Ishikawa (cell line): ENCODE results near the gene ENOX1.
A peak's percentile ranks its signal among the peaks of the same experiment; 100 is the strongest.

Source experiments
- CEBPB ChIP-seq: IDR thresholded peaks from 2 replicates; pipeline ENCODE4 v1.6.1; 2012
- CREB1 ChIP-seq: IDR thresholded peaks from 2 replicates; pipeline ENCODE4 v1.6.1; 2012; ENCODE audit warnings: low read depth
- EGR1 ChIP-seq: IDR thresholded peaks from 2 replicates; pipeline ENCODE4 v1.6.1; 2012
- EP300 ChIP-seq: IDR thresholded peaks from 2 replicates; pipeline ENCODE4 v1.6.1; 2012; ENCODE audit warnings: borderline replicate concordance
- FOXM1 ChIP-seq: IDR thresholded peaks from 2 replicates; pipeline ENCODE4 v1.6.1; 2012; ENCODE audit warnings: low read depth, borderline replicate concordance
- NFIC ChIP-seq: IDR thresholded peaks from 2 replicates; pipeline ENCODE4 v1.6.1; 2012
- RAD21 ChIP-seq: IDR thresholded peaks from 2 replicates; pipeline ENCODE4 v1.6.1; 2012; ENCODE audit warnings: low read depth
- TAF1 ChIP-seq: IDR thresholded peaks from 2 replicates; pipeline ENCODE4 v1.6.1; 2012; ENCODE audit warnings: low read depth, mild to moderate bottlenecking
- TCF12 ChIP-seq: IDR thresholded peaks from 2 replicates; pipeline ENCODE4 v1.6.1; 2012; ENCODE audit warnings: low read depth
- TEAD4 ChIP-seq: IDR thresholded peaks from 2 replicates; pipeline ENCODE4 v1.6.1; 2012
- USF1 ChIP-seq: IDR thresholded peaks from 2 replicates; pipeline ENCODE4 v1.6.1; 2012
- YY1 ChIP-seq: IDR thresholded peaks from 2 replicates; pipeline ENCODE4 v1.6.1; 2012; ENCODE audit warnings: low read depth
- ZBTB7A ChIP-seq: IDR thresholded peaks from 2 replicates; pipeline ENCODE4 v1.6.1; 2012; ENCODE audit warnings: low read depth
- TF ChIP-seq, protein P1 (sequence below): IDR thresholded peaks from 2 replicates; pipeline ENCODE4 v1.6.1; 2012
- TF ChIP-seq, protein P2 (sequence below): IDR thresholded peaks from 2 replicates; pipeline ENCODE4 v1.6.1; 2012; ENCODE audit warnings: low read depth, mild to moderate bottlenecking

ENOX1 gene

GRCh38 chr13:43289470-43290255 is 497.1 kb downstream of the ENOX1 start:
- TF ChIP-seq YY1, result no peak

DNA sequence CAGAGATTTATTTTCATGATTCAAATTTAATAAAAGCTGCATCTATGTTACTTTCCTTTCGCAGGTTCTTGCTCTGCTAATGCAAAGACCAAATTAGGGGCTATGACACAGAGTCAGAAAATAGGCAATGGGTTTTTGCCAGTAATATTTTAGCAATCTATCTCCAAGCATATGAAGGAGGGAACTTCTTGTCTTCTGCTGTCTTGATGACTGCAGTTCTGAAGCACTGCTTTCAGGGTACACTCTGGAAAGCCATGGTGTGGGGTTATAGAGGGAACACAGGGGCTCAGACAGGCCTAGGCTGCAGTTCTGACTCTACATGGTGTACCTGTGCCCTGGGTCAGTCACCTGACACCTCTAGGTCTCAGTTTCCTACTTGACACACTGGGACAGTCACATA is 500.0 kb downstream of the ENOX1 start:
- no peak for TF ChIP-seq USF1
- TF ChIP-seq TCF12, result no peak
- no peak for TF ChIP-seq EGR1
- no peak for TF ChIP-seq EP300
- TF ChIP-seq TEAD4, result no peak
- TF ChIP-seq TAF1, result no peak
- no peak for TF ChIP-seq FOXM1
- TF ChIP-seq, protein P1, sequence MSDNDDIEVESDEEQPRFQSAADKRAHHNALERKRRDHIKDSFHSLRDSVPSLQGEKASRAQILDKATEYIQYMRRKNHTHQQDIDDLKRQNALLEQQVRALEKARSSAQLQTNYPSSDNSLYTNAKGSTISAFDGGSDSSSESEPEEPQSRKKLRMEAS, result no peak
- no peak for TF ChIP-seq ZBTB7A
- no peak for TF ChIP-seq CREB1
- TF ChIP-seq, protein P2, sequence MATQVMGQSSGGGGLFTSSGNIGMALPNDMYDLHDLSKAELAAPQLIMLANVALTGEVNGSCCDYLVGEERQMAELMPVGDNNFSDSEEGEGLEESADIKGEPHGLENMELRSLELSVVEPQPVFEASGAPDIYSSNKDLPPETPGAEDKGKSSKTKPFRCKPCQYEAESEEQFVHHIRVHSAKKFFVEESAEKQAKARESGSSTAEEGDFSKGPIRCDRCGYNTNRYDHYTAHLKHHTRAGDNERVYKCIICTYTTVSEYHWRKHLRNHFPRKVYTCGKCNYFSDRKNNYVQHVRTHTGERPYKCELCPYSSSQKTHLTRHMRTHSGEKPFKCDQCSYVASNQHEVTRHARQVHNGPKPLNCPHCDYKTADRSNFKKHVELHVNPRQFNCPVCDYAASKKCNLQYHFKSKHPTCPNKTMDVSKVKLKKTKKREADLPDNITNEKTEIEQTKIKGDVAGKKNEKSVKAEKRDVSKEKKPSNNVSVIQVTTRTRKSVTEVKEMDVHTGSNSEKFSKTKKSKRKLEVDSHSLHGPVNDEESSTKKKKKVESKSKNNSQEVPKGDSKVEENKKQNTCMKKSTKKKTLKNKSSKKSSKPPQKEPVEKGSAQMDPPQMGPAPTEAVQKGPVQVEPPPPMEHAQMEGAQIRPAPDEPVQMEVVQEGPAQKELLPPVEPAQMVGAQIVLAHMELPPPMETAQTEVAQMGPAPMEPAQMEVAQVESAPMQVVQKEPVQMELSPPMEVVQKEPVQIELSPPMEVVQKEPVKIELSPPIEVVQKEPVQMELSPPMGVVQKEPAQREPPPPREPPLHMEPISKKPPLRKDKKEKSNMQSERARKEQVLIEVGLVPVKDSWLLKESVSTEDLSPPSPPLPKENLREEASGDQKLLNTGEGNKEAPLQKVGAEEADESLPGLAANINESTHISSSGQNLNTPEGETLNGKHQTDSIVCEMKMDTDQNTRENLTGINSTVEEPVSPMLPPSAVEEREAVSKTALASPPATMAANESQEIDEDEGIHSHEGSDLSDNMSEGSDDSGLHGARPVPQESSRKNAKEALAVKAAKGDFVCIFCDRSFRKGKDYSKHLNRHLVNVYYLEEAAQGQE, result no peak

DNA sequence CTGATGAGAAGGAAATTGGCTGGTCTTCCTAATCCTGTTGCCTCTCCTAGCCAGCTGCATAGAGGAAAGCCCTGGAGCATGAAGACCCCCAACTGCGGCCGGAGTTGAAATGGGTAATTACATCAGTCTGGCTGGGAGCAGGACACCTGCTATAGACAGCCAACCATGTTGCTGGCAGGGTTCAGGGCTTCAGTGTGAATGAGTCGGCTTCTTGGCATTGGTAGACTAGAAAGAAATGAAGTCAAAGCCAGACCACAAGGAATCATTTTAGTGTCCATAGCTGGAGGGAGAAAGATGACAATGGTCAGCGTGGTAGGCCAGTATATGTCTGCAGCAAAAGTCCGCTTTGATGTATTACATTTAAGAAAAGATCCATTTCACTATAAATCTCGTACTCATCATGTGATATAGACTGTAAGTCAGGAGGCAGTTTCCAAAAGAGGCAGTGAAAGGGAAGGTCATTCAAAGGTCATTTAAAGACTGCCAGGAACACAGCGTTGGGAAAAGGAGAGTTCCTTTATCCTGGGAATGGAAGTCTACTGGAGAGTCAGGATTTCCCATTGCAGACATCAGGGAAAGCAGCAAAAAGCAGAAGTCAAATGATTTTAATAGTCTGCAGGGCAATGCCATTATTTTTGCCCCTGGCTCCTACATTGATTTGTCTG is 500.7 kb downstream of the ENOX1 start:
- no peak for TF ChIP-seq TEAD4
- no peak for TF ChIP-seq EP300
- TF ChIP-seq, protein P1, result no peak
- TF ChIP-seq, protein P2, result no peak
- peak; percentile 65; the same call in 1 of the 2 replicates for TF ChIP-seq TCF12
- TF ChIP-seq CREB1, result no peak
- TF ChIP-seq EGR1, result no peak
- no peak; the same call in 1 of the 2 replicates for TF ChIP-seq NFIC
- no peak for TF ChIP-seq YY1

DNA sequence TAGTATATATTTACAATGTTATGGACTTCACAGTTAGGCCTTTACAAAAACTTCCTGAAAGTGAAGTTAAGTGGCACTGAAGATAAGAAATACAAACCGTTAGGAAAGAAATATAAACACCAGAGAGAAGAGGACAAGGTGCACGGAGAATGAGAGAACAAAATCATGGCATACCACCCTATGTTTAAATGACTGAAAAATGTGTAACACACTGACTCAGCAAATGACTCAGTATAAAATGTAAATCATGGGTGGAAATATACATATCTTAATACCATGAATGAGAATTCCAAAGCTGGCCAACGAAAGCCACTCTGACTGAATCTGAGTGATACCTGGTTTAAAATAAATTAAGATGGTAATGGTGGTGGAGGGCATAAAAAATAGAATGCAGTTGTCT is 502.6 kb downstream of the ENOX1 start:
- TF ChIP-seq USF1 (no peak), NFIC (no peak), CREB1 (no peak), FOXM1 (no peak), ZBTB7A (no peak), CEBPB (no peak), EP300 (no peak)
- TF ChIP-seq, protein P1, result no peak

GRCh38 chr13:43279696-43280095 is 507.1 kb downstream of the ENOX1 start:
- TF ChIP-seq TCF12, result no peak
- TF ChIP-seq NFIC, result no peak
- no peak for TF ChIP-seq EP300
- no peak for TF ChIP-seq FOXM1
- no peak for TF ChIP-seq EGR1
- TF ChIP-seq, protein P2, result no peak
- TF ChIP-seq ZBTB7A, result no peak
- no peak for TF ChIP-seq YY1
- no peak for TF ChIP-seq RAD21
- no peak for TF ChIP-seq CEBPB
- TF ChIP-seq CREB1, result no peak
- TF ChIP-seq TAF1, result no peak
- no peak for TF ChIP-seq TEAD4
- TF ChIP-seq, protein P1, result no peak
